Subcutaneous abdominal adipose tissue (tissue), 5 donors: ENCODE results near the gene C7orf33.

Experiments
- H3K27ac ChIP-seq: one replicate; pipeline ENCODE4 v1.7.0; 2013; ENCODE audit warnings: low read depth, mild to moderate bottlenecking, inconsistent platforms, low read length, moderate library complexity
- H3K27me3 ChIP-seq, 5 donors: one replicate each; pipeline ENCODE4 v1.7.0; 2013; ENCODE audit warnings: low read length in 5 of 5, inconsistent platforms in 1 of 5; ENCODE audit not compliant: control insufficient read depth in 5 of 5, insufficient read depth in 4 of 5
- H3K36me3 ChIP-seq, 5 donors: one replicate each; pipeline ENCODE4 v1.7.0; 2013; ENCODE audit warnings: low read length in 5 of 5; ENCODE audit not compliant: control insufficient read depth in 5 of 5, insufficient read depth in 5 of 5
- H3K4me1 ChIP-seq, 5 donors: one replicate each; pipeline ENCODE4 v1.7.0; 2013; ENCODE audit warnings: low read length in 5 of 5, mild to moderate bottlenecking in 3 of 5, moderate library complexity in 1 of 5; ENCODE audit not compliant: control insufficient read depth in 5 of 5, insufficient read depth in 5 of 5
- H3K4me3 ChIP-seq, 5 donors: one replicate each; pipeline ENCODE4 v1.7.0; 2013; ENCODE audit warnings: low read length in 5 of 5, low read depth in 1 of 5
- H3K9ac ChIP-seq, 5 donors: one replicate each; pipeline ENCODE4 v1.7.0; 2013; ENCODE audit warnings: low read length in 5 of 5, mild to moderate bottlenecking in 4 of 5, moderate library complexity in 3 of 5
- H3K9me3 ChIP-seq, 5 donors: one replicate each; pipeline ENCODE4 v1.7.0; 2013; ENCODE audit warnings: low read length in 5 of 5; ENCODE audit not compliant: control insufficient read depth in 5 of 5
- donor health status: healthy.
- donor health status: healthy.
- donor health status: healthy.
- donor health status: healthy.
- donor health status: healthy.

Gene C7orf33

DNA sequence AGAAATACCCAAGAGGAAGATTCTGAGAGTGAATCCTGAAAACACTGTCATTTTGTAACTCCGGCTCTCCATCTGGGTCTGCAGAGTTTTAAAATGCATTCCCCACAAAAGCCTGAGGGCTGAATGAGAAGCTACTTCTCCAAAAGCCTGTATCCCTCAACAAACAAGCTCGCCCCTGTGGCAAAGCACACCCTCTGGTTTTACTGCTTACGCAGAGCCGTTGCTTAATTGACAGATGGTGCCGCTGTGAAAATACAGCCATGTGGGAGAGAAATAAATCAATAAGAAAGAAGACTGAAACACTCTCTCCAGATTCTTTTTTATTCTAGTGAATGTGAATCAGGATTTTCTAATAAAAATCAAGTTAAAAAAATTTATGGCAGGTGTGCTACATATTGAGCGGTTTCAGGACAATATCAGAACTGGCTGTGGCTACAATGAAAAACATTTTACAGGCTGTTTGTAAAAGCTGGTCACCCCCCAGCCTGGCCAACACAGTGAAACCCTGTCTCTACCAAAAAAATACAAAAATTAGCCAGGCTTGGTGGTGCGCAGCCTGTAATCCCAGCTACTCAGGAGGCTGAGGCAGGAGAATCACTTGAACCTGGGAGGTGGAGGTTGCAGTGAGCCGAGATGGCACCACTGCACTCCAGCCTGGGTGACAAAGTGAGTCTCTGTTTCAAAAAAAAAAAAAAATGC lies 32.5 kb downstream of the C7orf33 start:
- no peak overlapping the region for H3K9ac ChIP-seq
- no peak overlapping the region for H3K27ac ChIP-seq
- H3K4me1 ChIP-seq: peaks cover 0 to 4% (median 1%) of the 10 kb centered on the region in 5 donors
- no peaks in the 10 kb centered on the region for H3K9me3 ChIP-seq
- H3K36me3 ChIP-seq: no peaks in the 10 kb centered on the region
- H3K4me3 ChIP-seq: no peak overlapping the region
- H3K27me3 ChIP-seq: peaks cover 0 to 11% (median 2%) of the 10 kb centered on the region in 5 donors

DNA sequence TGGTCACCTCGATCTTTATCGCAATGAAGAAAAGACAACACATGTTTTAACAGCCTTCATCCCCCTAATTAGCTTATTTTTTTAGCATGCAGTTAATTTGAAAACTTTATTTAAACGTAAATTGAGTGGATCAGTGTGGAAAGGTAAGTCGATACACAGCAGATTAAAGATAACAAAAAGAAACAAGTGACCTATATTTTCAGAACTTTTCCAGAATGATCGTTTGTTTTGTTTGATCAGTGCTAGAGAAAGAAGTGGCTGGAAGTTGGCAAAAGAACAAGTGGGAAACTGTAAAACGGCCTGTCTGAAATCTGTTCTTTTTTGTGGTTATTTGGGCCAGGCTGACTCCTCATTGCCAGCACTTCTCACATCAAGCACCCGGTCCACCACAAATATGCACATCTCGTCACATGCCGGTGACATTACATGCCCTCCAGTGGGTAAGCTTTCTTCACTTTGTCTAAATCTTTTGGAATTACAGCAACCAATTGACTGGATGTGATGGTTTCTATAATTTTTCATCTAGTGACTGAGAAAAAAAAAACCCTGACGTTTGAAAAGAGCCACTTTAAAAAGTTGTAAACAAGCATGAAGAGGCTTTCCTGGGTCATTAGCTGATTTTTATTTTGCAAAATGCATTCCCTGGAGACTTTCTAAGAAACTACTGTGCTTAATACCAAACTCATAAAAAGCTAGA lies 33.2 kb downstream of the C7orf33 start:
- Histone ChIP-seq H3K4me3 (no peak overlapping the region), H3K36me3 (no peaks in the 10 kb centered on the region), H3K9ac (no peak overlapping the region), H3K27ac (no peak overlapping the region), H3K9me3 (no peaks in the 10 kb centered on the region), H3K4me1 (peaks cover 0 to 4% (median 1%) of the 10 kb centered on the region in 5 donors), H3K27me3 (peaks cover 0 to 11% (median 2%) of the 10 kb centered on the region in 5 donors)

DNA sequence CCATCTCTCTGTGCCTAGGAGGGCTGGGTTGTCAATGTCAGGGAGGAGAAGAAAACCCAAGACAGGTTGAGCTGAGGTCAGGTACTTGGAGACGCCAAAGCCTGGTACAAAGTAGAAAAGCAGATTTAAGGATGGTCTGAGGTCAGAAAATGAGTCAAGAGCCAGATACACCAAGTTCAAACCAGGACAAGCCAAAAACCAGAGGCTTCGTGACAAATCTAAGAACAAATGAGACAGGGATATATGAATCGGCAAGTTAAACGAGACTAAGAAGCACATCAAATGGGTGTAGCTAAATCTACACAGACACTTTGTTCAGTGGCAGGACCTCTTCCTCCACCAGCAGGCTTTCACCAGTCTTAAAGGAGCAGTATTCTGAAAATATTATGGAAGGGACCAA lies 34.2 kb downstream of the C7orf33 start:
- Histone ChIP-seq H3K27ac (no peak overlapping the region), H3K27me3 (peaks cover 0 to 7% (median 2%) of the 10 kb centered on the region in 5 donors), H3K36me3 (no peaks in the 10 kb centered on the region), H3K4me3 (no peak overlapping the region), H3K9ac (no peak overlapping the region), H3K4me1 (peaks cover 0 to 4% (median 1%) of the 10 kb centered on the region in 5 donors), H3K9me3 (no peaks in the 10 kb centered on the region)

DNA sequence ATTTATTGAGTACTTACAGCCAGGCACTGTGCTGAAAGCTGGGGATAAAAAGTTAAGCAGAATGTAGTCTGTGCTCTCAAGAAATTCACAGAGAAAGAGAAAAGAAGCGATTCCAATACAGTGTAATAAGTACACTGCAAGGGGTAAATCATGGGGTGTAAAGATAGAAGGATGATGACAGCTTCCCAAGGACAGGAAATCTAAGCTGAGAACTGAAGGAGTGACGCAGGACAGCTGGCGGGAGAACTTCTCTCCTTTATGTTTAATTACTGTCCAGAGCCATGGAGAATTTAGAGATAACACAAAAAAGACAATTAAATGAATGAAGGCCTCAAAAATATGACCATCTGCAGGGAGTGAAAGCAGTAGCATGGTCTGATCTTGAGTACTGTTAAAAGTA lies 34.8 kb downstream of the C7orf33 start:
- H3K4me1 ChIP-seq: peaks cover 0 to 4% (median 1%) of the 10 kb centered on the region in 5 donors
- no peaks in the 10 kb centered on the region for H3K9me3 ChIP-seq
- H3K9ac ChIP-seq: no peak overlapping the region
- H3K27me3 ChIP-seq: peaks cover 0 to 7% (median 2%) of the 10 kb centered on the region in 5 donors
- H3K27ac ChIP-seq: no peak overlapping the region
- H3K4me3 ChIP-seq: no peak overlapping the region
- no peaks in the 10 kb centered on the region for H3K36me3 ChIP-seq

DNA sequence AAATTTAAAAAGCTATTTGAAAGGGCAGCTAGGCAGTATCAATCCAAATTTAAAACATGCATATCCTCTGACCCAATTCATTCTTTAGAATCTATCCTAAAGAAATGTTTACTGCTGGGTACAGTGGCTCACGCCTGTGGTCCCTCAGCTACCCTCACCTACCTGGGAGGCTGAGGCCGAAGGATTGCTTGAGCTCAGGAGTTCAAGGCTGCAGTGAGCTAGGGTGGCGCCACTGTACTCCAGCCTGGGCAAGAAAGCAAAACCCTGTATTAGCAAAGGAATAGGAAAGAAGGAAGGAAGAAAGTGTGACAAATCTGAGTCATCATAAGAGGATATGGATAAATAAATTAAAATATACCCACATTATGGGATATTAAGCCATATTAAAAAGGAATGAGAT lies 36.3 kb downstream of the C7orf33 start:
- Histone ChIP-seq H3K4me3 (no peak overlapping the region), H3K4me1 (no peaks in the 10 kb centered on the region), H3K27ac (no peak overlapping the region), H3K9me3 (no peaks in the 10 kb centered on the region), H3K27me3 (peaks cover 0 to 2% (median 0%) of the 10 kb centered on the region in 5 donors), H3K9ac (no peak overlapping the region), H3K36me3 (no peaks in the 10 kb centered on the region)

DNA sequence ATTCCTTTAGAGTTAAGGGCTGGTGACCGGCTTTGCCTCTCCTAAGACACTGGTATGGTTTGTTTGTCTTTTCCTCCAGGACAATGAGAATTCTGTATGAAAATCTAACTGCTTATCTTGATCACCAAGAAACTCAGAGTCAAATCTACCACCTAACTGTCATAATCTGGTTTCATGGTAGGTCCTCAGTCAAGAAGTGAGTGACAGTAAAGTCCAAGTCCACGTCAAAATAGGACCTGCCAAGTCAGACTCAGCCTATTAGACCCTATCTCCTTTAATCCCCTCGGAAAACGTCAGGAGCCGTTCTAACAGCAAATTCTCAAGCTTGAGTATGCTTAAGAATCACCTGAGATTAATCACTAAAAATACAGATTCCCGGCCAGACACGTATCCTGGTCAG lies 37.4 kb downstream of the C7orf33 start:
- no peak overlapping the region for H3K9ac ChIP-seq
- no peaks in the 10 kb centered on the region for H3K9me3 ChIP-seq
- no peaks in the 10 kb centered on the region for H3K36me3 ChIP-seq
- H3K4me1 ChIP-seq: no peaks in the 10 kb centered on the region
- no peak overlapping the region for H3K4me3 ChIP-seq
- H3K27me3 ChIP-seq: peaks cover 0 to under 1% (median 0%) of the 10 kb centered on the region in 5 donors
- H3K27ac ChIP-seq: no peak overlapping the region

DNA sequence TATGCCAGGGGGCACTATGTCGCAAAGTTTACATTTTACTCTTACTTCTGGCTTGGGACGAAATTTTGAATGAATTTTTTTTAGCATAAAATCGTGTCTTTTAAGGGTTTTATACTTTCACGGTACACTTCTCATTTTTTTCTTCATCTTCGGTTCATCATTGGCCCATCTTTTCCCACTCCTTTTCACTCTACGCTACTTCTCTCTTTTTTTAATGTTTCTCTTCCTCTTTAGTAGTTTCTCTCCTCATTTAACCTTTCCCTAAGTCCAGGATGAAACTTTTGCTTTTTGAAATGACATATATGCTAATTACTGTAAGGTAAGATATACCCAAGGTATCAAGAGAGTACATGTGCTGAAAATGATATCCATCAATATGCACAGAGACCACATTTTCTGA lies 39.5 kb downstream of the C7orf33 start:
- Histone ChIP-seq H3K36me3 (no peaks in the 10 kb centered on the region), H3K27me3 (no peaks in the 10 kb centered on the region), H3K4me3 (no peak overlapping the region), H3K4me1 (no peaks in the 10 kb centered on the region), H3K27ac (no peak overlapping the region), H3K9me3 (no peaks in the 10 kb centered on the region), H3K9ac (no peak overlapping the region)

DNA sequence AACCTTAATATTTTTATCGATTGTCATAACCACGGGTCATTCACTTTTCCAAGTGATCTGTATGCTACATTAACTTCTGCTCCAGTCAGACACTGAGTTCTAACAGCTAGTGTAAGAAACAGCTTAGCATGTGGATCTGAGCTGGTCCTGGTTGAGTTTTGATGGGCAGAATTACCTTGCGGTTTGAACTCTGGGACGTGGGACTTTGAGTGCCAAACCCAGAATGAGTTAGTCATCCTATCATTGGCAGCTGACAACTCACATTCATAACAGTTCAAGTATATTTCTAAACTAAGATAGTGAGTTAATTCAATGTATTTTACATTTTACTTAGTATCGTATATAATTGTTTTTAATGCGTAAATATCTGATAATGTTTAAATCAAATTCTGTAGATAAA lies 43.2 kb downstream of the C7orf33 start:
- no peak overlapping the region for H3K4me3 ChIP-seq
- no peaks in the 10 kb centered on the region for H3K27me3 ChIP-seq
- no peaks in the 10 kb centered on the region for H3K36me3 ChIP-seq
- no peaks in the 10 kb centered on the region for H3K4me1 ChIP-seq
- no peaks in the 10 kb centered on the region for H3K9me3 ChIP-seq
- no peak overlapping the region for H3K27ac ChIP-seq
- no peak overlapping the region for H3K9ac ChIP-seq

DNA sequence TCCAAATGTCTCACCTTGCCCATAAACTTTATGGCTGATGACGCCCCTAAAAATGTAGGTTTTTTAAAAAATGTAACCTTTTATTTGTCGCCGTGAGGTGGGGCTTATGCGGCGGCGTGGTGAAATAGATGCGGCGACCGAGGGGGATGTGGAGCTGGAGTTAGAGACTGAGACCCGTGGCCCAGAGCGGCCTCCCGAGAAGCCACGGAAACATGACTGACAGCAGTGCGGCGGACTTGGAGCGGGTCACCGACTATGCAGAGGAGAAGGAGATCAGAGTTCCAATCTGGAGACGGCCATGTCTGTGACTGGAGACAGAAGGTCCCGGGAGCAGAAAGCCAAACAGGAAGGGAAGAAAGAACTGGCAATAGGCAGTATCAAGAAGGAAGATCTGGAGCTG lies 46.5 kb downstream of the C7orf33 start:
- Histone ChIP-seq H3K9ac (no peak overlapping the region), H3K36me3 (no peaks in the 10 kb centered on the region), H3K27ac (no peak overlapping the region), H3K27me3 (no peaks in the 10 kb centered on the region), H3K4me3 (no peak overlapping the region), H3K9me3 (no peaks in the 10 kb centered on the region), H3K4me1 (no peaks in the 10 kb centered on the region)

DNA sequence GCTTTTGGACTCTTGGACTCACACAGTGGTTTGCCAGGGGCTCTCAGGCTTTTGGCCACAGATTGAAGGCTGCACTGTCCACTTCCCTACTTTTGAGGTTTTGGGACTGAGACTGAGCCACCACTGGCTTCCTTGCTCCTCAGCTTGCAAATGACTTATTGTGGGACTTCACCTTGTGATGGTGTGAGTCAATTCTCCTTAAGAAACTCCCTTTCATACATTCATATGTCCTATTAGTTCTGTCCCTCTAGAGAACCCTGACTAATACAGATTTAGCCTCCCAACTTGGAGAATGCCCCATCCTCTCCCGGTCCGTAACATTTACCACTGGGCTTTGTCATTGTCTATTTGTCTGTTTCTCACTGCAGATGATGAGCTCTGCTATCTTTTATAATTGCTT lies 55.3 kb downstream of the C7orf33 start:
- H3K27ac ChIP-seq: no peak overlapping the region
- H3K27me3 ChIP-seq: peaks cover 0 to 11% (median 7%) of the 10 kb centered on the region in 5 donors
- H3K9ac ChIP-seq: no peak overlapping the region
- H3K9me3 ChIP-seq: no peaks in the 10 kb centered on the region
- H3K4me3 ChIP-seq: no peak overlapping the region
- no peaks in the 10 kb centered on the region for H3K36me3 ChIP-seq
- H3K4me1 ChIP-seq: no peaks in the 10 kb centered on the region
